Measurements from ENCODE around the gene HIRA. TPM values are rescaled to one million over a fixed set of nuclear protein-coding genes. Genes with fewer than 3 reads are reported as not detected.
A peak's percentile ranks its signal among the peaks of the same experiment; 100 is the strongest.

The HIRA gene
- total RNA-seq, 1 experiment from 2014 or later: 50.6 TPM

DNA sequence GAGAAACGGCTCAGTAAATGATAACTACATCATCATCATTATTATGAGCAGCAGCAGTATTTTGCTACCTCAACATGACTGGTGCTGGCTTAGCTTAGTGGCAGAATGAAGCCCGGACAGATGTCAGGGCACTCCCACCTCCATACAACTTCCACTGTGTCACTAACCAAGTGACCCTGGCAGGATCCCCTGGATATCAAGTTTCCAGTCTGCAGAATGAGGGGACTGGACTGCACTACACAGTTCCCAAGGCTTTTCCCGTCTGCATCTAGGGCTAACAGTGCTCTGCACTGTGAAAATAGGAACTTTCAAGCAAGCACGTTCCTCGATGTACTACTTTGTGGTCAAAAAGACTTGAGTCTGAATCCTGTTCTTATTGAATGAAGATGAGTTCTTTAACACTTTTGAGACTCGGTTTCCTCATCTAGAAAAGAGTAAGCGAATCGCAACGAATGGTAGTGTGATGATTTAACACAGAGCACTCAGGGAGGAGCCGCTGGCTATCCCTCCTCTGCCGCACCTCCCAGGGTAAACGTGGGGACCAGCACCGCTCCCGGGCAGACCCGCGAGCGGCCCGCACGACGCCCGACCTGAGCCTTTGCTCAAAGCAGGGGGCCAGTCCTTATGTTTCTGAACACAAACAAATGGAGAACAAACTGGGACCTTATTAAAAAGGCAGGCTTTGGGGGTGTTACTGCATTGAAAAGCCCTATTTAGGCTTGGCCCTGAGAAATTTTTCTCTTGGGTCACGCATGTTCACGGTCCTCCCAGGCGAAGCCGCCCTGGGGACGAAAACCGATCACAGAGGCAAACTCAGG lies 140.9 kb downstream of the HIRA start:
- Histone ChIP-seq H3K4me3 (ENCODE audit: low read depth, low read length, poor library complexity, severe bottlenecking) (peak overlapping the region; percentile 79), H3K4me1 (ENCODE audit: insufficient read depth, low read length, poor library complexity, severe bottlenecking) (peaks cover 8% of the 10 kb centered on the region), H3K27me3 (replicated peaks; ENCODE audit: insufficient read depth, low read depth, low read length, poor library complexity) (no peaks in the 10 kb centered on the region), H3K9me3 (ENCODE audit: low read depth, low read length, poor library complexity, severe bottlenecking) (no peaks in the 10 kb centered on the region), H3K27ac (ENCODE audit: low read depth, low read length, poor library complexity, severe bottlenecking) (peak overlapping the region; percentile 64), H3K36me3 (ENCODE audit: insufficient read depth, low read length, poor library complexity, severe bottlenecking) (no peaks in the 10 kb centered on the region)
- TSS peak; percentile 38 for BruUV-seq (replicated peaks)
- ChIA-PET CTCF (interaction anchor here (1.1 kb wide), 1 partner anchor 9 kb away, joined by 3 read pairs; no protein-coding TSS in a partner anchor), POLR2A (ENCODE audit: low non-redundant PET) (no interaction called here)
- intact Hi-C loops (cut with micrococcal nuclease; ENCODE audit: unreplicated experiment): loop anchor here (5.0 kb wide), 1 partner anchor 113 kb away; the partner anchor contains the start of gene SLC25A1
- peak; percentile 8 for DNase-seq (ENCODE audit: low spot score)
- TF ChIP-seq, protein P1, sequence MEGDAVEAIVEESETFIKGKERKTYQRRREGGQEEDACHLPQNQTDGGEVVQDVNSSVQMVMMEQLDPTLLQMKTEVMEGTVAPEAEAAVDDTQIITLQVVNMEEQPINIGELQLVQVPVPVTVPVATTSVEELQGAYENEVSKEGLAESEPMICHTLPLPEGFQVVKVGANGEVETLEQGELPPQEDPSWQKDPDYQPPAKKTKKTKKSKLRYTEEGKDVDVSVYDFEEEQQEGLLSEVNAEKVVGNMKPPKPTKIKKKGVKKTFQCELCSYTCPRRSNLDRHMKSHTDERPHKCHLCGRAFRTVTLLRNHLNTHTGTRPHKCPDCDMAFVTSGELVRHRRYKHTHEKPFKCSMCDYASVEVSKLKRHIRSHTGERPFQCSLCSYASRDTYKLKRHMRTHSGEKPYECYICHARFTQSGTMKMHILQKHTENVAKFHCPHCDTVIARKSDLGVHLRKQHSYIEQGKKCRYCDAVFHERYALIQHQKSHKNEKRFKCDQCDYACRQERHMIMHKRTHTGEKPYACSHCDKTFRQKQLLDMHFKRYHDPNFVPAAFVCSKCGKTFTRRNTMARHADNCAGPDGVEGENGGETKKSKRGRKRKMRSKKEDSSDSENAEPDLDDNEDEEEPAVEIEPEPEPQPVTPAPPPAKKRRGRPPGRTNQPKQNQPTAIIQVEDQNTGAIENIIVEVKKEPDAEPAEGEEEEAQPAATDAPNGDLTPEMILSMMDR (conservative IDR thresholded peaks at IDR 0.05; ENCODE audit: low read depth, low read length): no peak
- no peak for TF ChIP-seq EZH2 (IDR thresholded peaks at IDR 0.05; ENCODE audit: borderline replicate concordance, low read depth, low read length, poor library complexity, severe bottlenecking)

DNA sequence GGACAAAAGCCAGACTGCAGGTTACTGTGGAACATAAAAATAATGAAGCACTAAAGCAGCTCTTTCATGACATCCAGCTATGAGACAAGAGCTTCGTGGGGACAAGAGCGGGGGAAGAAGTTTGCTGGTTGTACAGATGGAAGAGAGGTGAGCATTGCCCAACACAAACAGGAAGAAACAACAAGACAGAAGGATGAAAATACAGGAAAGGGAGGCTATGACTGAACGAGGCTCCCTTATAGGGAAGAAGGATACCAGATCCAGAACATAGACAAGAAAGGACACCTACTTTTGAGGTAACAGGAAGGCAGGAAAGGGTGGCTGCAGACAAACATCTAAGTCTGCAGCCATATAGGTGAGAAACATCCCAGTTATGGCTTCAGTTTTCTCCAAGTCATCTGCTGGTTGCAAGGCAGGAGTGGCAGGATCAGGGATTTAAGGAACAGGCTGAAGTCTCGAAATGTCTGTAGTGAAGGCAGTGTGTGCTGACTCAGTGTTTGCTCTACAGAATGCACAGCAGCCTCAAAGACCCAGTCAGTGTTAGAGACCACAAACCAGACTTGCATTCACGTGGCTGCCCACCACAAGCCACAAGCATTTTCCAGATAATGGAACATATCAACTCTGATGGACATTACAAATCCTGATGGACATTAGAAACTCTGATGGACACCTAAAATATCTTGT lies 141.9 kb downstream of the HIRA start:
- CTCF ChIA-PET: no interaction called here
- POLR2A ChIA-PET (ENCODE audit: low non-redundant PET): no interaction called here

DNA sequence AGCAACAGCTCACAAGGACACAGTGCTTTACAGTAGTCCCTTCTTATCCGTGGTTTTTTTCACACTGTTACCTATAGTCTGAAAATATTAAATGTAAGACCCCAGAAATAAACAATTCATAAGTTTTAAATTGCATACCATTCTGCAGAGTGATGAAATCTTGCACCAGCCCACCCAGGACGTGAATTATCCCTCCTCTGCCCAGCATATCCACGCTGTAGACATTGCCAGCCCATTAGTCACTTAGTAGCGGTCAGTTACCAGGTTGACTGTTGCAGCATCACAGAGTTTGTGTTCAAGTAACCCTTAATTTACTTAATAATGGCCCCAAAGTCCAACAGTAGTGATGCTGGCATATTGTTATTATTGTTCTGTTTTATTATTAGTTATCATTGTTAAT lies 143.6 kb downstream of the HIRA start:
- H3K27ac ChIP-seq (ENCODE audit: low read depth, low read length, poor library complexity, severe bottlenecking): no peak overlapping the region
- POLR2A ChIA-PET (ENCODE audit: low non-redundant PET): no interaction called here
- intact Hi-C loops (cut with micrococcal nuclease; ENCODE audit: unreplicated experiment): loop anchor here (10.0 kb wide), 1 partner anchor 83 kb away; no protein-coding TSS in a partner anchor
- H3K36me3 ChIP-seq (ENCODE audit: insufficient read depth, low read length, poor library complexity, severe bottlenecking): no peaks in the 10 kb centered on the region
- CTCF ChIA-PET: no interaction called here
- no TSS peak for BruUV-seq (replicated peaks)
- no peaks in the 10 kb centered on the region for H3K27me3 ChIP-seq (replicated peaks; ENCODE audit: insufficient read depth, low read depth, low read length, poor library complexity)
- no peaks in the 10 kb centered on the region for H3K9me3 ChIP-seq (ENCODE audit: low read depth, low read length, poor library complexity, severe bottlenecking)
- no peak for DNase-seq (ENCODE audit: low spot score)
- TF ChIP-seq, protein P1 (conservative IDR thresholded peaks at IDR 0.05; ENCODE audit: low read depth, low read length): no peak
- TF ChIP-seq EZH2 (IDR thresholded peaks at IDR 0.05; ENCODE audit: borderline replicate concordance, low read depth, low read length, poor library complexity, severe bottlenecking): no peak
- H3K4me3 ChIP-seq (ENCODE audit: low read depth, low read length, poor library complexity, severe bottlenecking): no peak overlapping the region
- H3K4me1 ChIP-seq (ENCODE audit: insufficient read depth, low read length, poor library complexity, severe bottlenecking): peaks cover 8% of the 10 kb centered on the region

More for the DNA sequence above, 141.9 kb downstream of the HIRA start:
- no TSS peak for BruUV-seq (replicated peaks)
- no peaks in the 10 kb centered on the region for H3K9me3 ChIP-seq (ENCODE audit: low read depth, low read length, poor library complexity, severe bottlenecking)
- no peak for DNase-seq (ENCODE audit: low spot score)
- no peak overlapping the region for H3K27ac ChIP-seq (ENCODE audit: low read depth, low read length, poor library complexity, severe bottlenecking)
- no peaks in the 10 kb centered on the region for H3K36me3 ChIP-seq (ENCODE audit: insufficient read depth, low read length, poor library complexity, severe bottlenecking)
- peaks cover 8% of the 10 kb centered on the region for H3K4me1 ChIP-seq (ENCODE audit: insufficient read depth, low read length, poor library complexity, severe bottlenecking)
- no peak overlapping the region for H3K4me3 ChIP-seq (ENCODE audit: low read depth, low read length, poor library complexity, severe bottlenecking)
- no peaks in the 10 kb centered on the region for H3K27me3 ChIP-seq (replicated peaks; ENCODE audit: insufficient read depth, low read depth, low read length, poor library complexity)
- intact Hi-C loops (cut with micrococcal nuclease; ENCODE audit: unreplicated experiment): loop anchor here (5.0 to 10.0 kb wide), 2 partner anchors 85 to 112 kb away; partner anchors contain the start of gene SLC25A1
- no peak for TF ChIP-seq EZH2 (IDR thresholded peaks at IDR 0.05; ENCODE audit: borderline replicate concordance, low read depth, low read length, poor library complexity, severe bottlenecking)
- TF ChIP-seq, protein P1 (conservative IDR thresholded peaks at IDR 0.05; ENCODE audit: low read depth, low read length): no peak
